Transverse colon (tissue), 4 donors: ENCODE measurements around the gene SCT. TPM values are rescaled to one million over a fixed set of nuclear protein-coding genes. Genes with fewer than 3 reads are reported as not detected.

Source experiments
- DNase-seq: peaks from one replicate; pipeline ENCODE4 v3.0.0-alpha.2; 2019
- H3K27ac ChIP-seq, 4 donors: fragments of 200-600 bp; sonication (generic); 2 replicates each; pipeline ENCODE4 v1.5.1; 2016 to 2018; ENCODE audit warnings: inconsistent platforms in 4 of 4
- H3K27me3 ChIP-seq: fragments of 200-600 bp; sonication (generic); 2 replicates; pipeline ENCODE4 v1.5.1; 2017; ENCODE audit warnings: inconsistent platforms
- H3K36me3 ChIP-seq, 4 donors: fragments of 200-600 bp; sonication (generic); 2 replicates each; pipeline ENCODE4 v1.5.1; 2017 to 2019; ENCODE audit warnings: inconsistent platforms in 4 of 4
- H3K4me1 ChIP-seq, 4 donors: fragments of 200-600 bp; sonication (generic); 2 replicates each; pipeline ENCODE4 v1.5.1; 2017 to 2020; ENCODE audit warnings: inconsistent platforms in 4 of 4
- H3K4me3 ChIP-seq, 4 donors: fragments of 200-600 bp; sonication (generic); 1 replicate in 1 of 4; 2 replicates in 3 of 4; pipeline versions ENCODE4 v1.5.1 to v1.6.1; 2017 to 2019; ENCODE audit warnings: inconsistent platforms in 4 of 4
- H3K9me3 ChIP-seq, 2 donors: fragments of 200-600 bp; sonication (generic); 2 replicates each; pipeline ENCODE4 v1.5.1; 2017 to 2019; ENCODE audit warnings: inconsistent platforms in 2 of 2
- EP300 ChIP-seq: sonication (generic); formaldehyde crosslinking; IDR thresholded peaks from one replicate; pipeline ENCODE4 v1.6.1; 2017; ENCODE audit warnings: antibody characterized with exemption, low read depth
- POLR2A ChIP-seq: fragments of 450-650 bp; IDR thresholded peaks from one replicate; pipeline ENCODE4 v1.6.1; 2016; ENCODE audit warnings: antibody characterized with exemption, mild to moderate bottlenecking, moderate library complexity
- POLR2AphosphoS5 ChIP-seq, 3 donors: sonication (generic); formaldehyde crosslinking; IDR thresholded peaks; one replicate each; pipeline ENCODE4 v1.6.1; 2016; ENCODE audit warnings: antibody characterized with exemption in 3 of 3
- WGBS, 2 donors: methylation state at CpG; one replicate each; pipeline ENCODE4 v1.1.5; 2018; ENCODE audit warnings: low coverage in 1 of 2; 5-methylcytosine and 5-hydroxymethylcytosine counted together
- in situ Hi-C, 4 donors: fragments of 200-750 bp; cut with MboI; loops; one replicate each; pipeline versions ENCODE4 v1.15.0 to v1.15.1; 2017; ENCODE audit warnings: low sequenced_read_pairs in 3 of 4, low pct_ligation_motif_present in 1 of 4, low pct_unique_long_range_greater_than_20kb in 1 of 4
- intact Hi-C: fragments of 100-400 bp; cut with DNase I; formaldehyde crosslinking; loops from one replicate; pipeline ENCODE4 v1.15.1; 2023; ENCODE audit warnings: low total_unique reads
- total RNA-seq, 4 donors: library from RNA; depleted of rRNA; stranded (reverse); fragments of >200 nt; gene quantifications; one replicate each; pipeline ENCODE4 v1.1.0, GENCODE V29; 2016
- TF ChIP-seq, protein P1 (sequence below), 5 experiments: fragments of 200-600 bp in 3 of 5; fragments of 450-650 bp in 2 of 5; sonication (generic) in 3 of 5; IDR thresholded peaks; 1 replicate in 2 of 5; 2 replicates in 3 of 5; pipeline ENCODE4 v1.5.1; 2016 to 2017; ENCODE audit warnings: antibody characterized with exemption in 5 of 5, inconsistent platforms in 3 of 5, mild to moderate bottlenecking in 2 of 5, moderate library complexity in 1 of 5

SCT gene
- total RNA-seq, 4 donors from 2014 or later = not detected

DNA sequence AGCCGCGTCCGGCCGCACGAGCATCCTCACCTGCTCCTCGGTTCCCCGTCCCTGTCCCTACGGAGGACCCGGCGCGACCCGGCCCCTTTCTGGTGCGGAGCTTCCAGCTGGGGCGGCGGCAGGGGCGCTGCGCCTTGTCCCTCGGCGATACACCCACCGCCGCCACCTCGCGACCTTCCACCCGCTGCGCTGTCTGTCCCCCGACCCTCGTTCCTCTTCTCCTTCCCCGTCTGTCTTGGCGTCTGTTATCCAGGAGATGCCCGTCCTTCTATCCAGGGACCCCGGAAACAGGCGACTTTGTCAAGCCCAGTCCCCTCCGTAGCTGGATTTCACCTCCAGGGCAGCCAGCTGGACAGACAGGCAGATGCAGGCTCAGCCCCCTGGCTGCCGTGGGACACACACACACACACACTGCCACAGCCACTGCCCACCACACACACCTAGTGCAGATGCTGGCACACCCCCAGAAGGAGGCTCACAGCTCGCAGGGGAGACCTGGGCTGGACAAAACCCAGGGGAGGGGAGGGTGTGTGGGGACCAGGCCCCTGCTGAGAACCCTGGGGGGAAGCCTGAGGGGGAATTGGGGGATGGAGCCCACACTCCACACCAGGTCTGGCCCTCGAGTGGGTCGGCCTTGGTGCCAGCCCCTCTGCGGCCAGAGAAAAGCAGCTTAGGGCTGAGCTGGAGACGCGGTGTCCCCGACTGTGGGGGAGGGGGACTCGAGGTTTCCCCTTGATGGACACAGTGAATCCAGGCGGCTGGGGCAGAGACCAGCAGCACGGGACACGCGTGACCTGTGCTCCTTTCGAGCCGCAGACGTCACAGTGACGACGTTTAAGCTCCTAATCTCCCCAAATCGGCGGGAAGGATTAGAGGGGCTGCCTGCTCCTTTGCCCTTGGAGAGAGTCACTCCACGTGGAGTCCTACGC is 10.9 kb upstream of the SCT start:
- H3K36me3 ChIP-seq = no peaks in the 10 kb centered on the region
- peaks cover 46% of the 10 kb centered on the region for H3K27me3 ChIP-seq
- TF ChIP-seq POLR2A (no peak), EP300 (no peak), POLR2AphosphoS5 (IDR thresholded peaks at IDR 0.05) (no peak)
- TF ChIP-seq, protein P1, sequence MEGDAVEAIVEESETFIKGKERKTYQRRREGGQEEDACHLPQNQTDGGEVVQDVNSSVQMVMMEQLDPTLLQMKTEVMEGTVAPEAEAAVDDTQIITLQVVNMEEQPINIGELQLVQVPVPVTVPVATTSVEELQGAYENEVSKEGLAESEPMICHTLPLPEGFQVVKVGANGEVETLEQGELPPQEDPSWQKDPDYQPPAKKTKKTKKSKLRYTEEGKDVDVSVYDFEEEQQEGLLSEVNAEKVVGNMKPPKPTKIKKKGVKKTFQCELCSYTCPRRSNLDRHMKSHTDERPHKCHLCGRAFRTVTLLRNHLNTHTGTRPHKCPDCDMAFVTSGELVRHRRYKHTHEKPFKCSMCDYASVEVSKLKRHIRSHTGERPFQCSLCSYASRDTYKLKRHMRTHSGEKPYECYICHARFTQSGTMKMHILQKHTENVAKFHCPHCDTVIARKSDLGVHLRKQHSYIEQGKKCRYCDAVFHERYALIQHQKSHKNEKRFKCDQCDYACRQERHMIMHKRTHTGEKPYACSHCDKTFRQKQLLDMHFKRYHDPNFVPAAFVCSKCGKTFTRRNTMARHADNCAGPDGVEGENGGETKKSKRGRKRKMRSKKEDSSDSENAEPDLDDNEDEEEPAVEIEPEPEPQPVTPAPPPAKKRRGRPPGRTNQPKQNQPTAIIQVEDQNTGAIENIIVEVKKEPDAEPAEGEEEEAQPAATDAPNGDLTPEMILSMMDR (IDR thresholded peaks at IDR 0.05) = no peak
- H3K27ac ChIP-seq = no peak overlapping the region
- DNase-seq = no peak
- H3K4me3 ChIP-seq = peak overlapping the region in 2 of 4 donors; percentile 18 to 26
- H3K9me3 ChIP-seq = no peaks in the 10 kb centered on the region
- WGBS, 2 donors = 52 to 59% methylated on average over 14 to 54 of the region's 55 CpGs
- in situ Hi-C loops (no loop called here), intact Hi-C loops (no loop called here)
- H3K4me1 ChIP-seq = peaks cover 5 to 21% (median 11%) of the 10 kb centered on the region in 4 donors

DNA sequence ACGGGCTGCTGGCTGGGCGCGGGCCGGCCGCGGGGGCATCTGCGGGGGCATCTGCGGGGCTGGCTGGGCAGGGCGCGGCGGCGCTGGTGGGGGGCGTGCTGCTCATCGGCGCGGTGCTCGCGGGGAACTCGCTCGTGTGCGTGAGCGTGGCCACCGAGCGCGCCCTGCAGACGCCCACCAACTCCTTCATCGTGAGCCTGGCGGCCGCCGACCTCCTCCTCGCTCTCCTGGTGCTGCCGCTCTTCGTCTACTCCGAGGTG is 10.3 kb upstream of the SCT start:
- intact Hi-C loops = no loop called here
- in situ Hi-C loops = no loop called here
- Histone ChIP-seq H3K4me3 (peak overlapping the region in 3 of 4 donors; percentile 2 to 26 (median 18)), H3K27ac (no peak overlapping the region), H3K9me3 (no peaks in the 10 kb centered on the region), H3K27me3 (peaks cover 46% of the 10 kb centered on the region), H3K4me1 (peaks cover 5 to 21% (median 11%) of the 10 kb centered on the region in 4 donors), H3K36me3 (no peaks in the 10 kb centered on the region)
- TF ChIP-seq, protein P1 (IDR thresholded peaks at IDR 0.05) = no peak
- no peak for TF ChIP-seq EP300
- TF ChIP-seq POLR2A = no peak
- TF ChIP-seq POLR2AphosphoS5 (IDR thresholded peaks at IDR 0.05) = no peak
- no peak for DNase-seq
- WGBS, 2 donors = 6% methylated on average over 8 of the region's 34 CpGs; no CpG with 5 or more reads in 1 of the 2 donors

DNA sequence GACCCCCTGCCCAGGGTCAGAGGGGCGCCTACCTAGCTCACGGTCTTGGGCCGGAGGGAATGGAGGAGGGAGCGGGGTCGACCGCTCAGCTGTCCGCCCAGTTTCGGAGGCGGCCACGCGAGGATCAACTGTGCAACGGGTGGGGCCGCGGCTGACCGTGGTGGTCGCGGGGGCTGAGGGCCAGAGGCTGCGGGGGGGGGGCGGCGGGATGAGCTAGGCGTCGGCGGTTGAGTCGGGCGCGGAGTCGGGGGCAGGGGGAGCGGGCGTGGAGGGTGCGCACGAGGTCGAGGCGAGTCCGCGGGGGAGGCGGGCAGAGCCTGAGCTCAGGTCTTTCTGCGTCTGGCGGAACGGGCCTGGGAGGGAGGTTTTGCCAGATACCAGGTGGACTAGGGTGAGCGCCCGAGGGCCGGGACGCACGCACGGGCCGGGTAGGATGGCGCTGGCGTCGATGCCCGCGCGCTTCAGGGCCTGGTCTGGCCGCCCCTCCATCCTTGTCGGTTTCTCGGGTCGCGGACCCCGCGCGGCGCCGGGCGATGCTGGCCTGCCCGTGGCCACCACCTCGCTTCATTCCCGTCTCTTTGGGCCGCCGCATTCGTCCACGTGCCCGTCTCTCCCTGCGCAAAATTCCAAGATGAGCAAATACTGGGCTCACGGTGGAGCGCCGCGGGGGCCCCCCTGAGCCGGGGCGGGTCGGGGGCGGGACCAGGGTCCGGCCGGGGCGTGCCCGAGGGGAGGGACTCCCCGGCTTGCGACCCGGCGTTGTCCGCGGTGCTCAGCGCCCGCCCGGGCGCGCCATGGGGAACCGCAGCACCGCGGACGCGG is 9.7 kb upstream of the SCT start, which contains the start of gene DRD4:
Gene DRD4 (plus strand): TSS at position 759 of the 822 bp plus-strand sequence. CDS start 36 bp downstream, at position 795.
- peaks cover 5 to 21% (median 11%) of the 10 kb centered on the region in 4 donors for H3K4me1 ChIP-seq
- DNase-seq = no peak
- no peaks in the 10 kb centered on the region for H3K36me3 ChIP-seq
- WGBS, 2 donors = 36% methylated on average over 70 of the region's 100 CpGs; no CpG with 5 or more reads in 1 of the 2 donors
- TF ChIP-seq, protein P1 (IDR thresholded peaks at IDR 0.05) = no peak
- TF ChIP-seq POLR2A (no peak), POLR2AphosphoS5 (IDR thresholded peaks at IDR 0.05) (no peak), EP300 (no peak)
- in situ Hi-C loops = no loop called here
- H3K9me3 ChIP-seq = no peaks in the 10 kb centered on the region
- intact Hi-C loops = no loop called here
- peak within 1 kb of the TSS in 3 of 4 donors; percentile 2 to 26 (median 18) for H3K4me3 ChIP-seq
- no peak within 1 kb of the TSS for H3K27ac ChIP-seq
- H3K27me3 ChIP-seq = peaks cover 46% of the 10 kb centered on the region

DNA sequence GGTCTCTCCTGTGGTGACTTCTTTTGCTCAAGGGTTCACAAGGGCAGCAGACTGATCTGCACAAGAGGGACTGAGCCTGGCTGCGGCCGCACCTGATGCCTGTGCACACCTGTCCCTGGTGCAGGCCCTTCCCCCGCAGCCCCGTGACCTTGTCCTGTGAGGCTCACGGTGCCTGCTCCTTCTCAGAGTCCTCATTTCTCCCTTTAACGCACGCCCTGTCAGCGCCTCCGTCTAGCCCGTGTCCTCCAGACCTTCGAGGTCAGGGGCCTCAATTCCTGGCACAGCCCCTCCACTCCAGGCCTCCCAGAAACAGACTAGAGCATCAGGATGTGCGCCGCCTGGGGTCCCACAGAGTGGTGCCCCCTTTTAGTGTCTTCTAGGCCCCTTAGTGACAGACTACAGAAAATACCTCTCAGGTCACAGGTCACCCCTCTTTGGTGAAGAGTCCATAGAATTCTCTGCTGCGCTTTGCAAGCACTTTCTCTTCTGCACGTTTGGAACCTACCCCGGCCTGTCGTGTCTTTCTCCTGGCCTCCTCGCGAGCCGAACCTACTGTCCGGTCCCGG is 9.0 kb upstream of the SCT start:
- TF ChIP-seq, protein P1 (IDR thresholded peaks at IDR 0.05) = no peak
- no peak for TF ChIP-seq EP300
- H3K9me3 ChIP-seq = no peaks in the 10 kb centered on the region
- peaks cover 5 to 21% (median 11%) of the 10 kb centered on the region in 4 donors for H3K4me1 ChIP-seq
- intact Hi-C loops = no loop called here
- peaks cover 46% of the 10 kb centered on the region for H3K27me3 ChIP-seq
- no peak overlapping the region for H3K27ac ChIP-seq
- no peaks in the 10 kb centered on the region for H3K36me3 ChIP-seq
- in situ Hi-C loops = no loop called here
- 80% methylated on average over 21 of the region's 22 CpGs; no CpG with 5 or more reads in 1 of the 2 donors for WGBS, 2 donors
- H3K4me3 ChIP-seq = no peak overlapping the region
- no peak for DNase-seq
